Testis (tissue), 3 donors: ENCODE measurements around the gene NLRP3. TPM values are rescaled to one million over a fixed set of nuclear protein-coding genes. Genes with fewer than 3 reads are reported as not detected.

Experiments used
- DNase-seq: peaks from one replicate; pipeline ENCODE4 v3.0.0-alpha.2; 2019
- H3K27ac ChIP-seq, 2 donors: fragments of 200-600 bp; sonication (generic); one replicate each; pipeline ENCODE4 v1.5.1; 2019
- H3K27me3 ChIP-seq: fragments of 200-600 bp; sonication (generic); one replicate; pipeline ENCODE4 v1.5.1; 2019
- H3K36me3 ChIP-seq: fragments of 200-600 bp; sonication (generic); one replicate; pipeline ENCODE4 v1.5.1; 2017; ENCODE audit warnings: low read depth; ENCODE audit errors: missing control alignments
- H3K4me1 ChIP-seq: fragments of 200-600 bp; sonication (generic); one replicate; pipeline ENCODE4 v1.5.1; 2019
- H3K4me3 ChIP-seq, 2 donors: fragments of 200-600 bp; sonication (generic); one replicate each; pipeline ENCODE4 v1.5.1; 2017 to 2019
- H3K9me3 ChIP-seq: fragments of 200-600 bp; sonication (generic); one replicate; pipeline ENCODE4 v1.5.1; 2017
- POLR2A ChIP-seq: fragments of 450-650 bp; IDR thresholded peaks from one replicate; pipeline ENCODE4 v1.6.1; 2017; ENCODE audit warnings: antibody characterized with exemption, mild to moderate bottlenecking, moderate library complexity
- WGBS, 2 donors: methylation state at CpG; one replicate each; pipeline ENCODE4 v1.1.5; 2018; 5-methylcytosine and 5-hydroxymethylcytosine counted together
- intact Hi-C: fragments of 100-400 bp; cut with DNase I; formaldehyde crosslinking; loops from one replicate; pipeline ENCODE4 v1.15.1; 2023; ENCODE audit warnings: low total_unique reads
- polyA plus RNA-seq: library from polyadenylated mRNA; stranded (reverse); fragments of 350-450 nt; fragmentation: Illumina TruSeq; extraction: RNeasy Lipid Tissue Mini Kit (QIAGEN cat#74804); gene quantifications from one replicate; pipeline ENCODE4 v1.2.3, GENCODE V29; 2014; ENCODE audit warnings: low read depth, low replicate concordance; ENCODE audit not compliant: insufficient read depth
- total RNA-seq, 2 donors: library from RNA; depleted of rRNA; stranded (reverse); fragments of >200 nt; gene quantifications; one replicate each; pipeline ENCODE4 v1.2.3, GENCODE V29; 2016
- TF ChIP-seq, protein P1 (sequence below), 3 experiments: fragments of 450-650 bp in 2 of 3; fragments of 200-600 bp in 1 of 3; sonication (generic) in 1 of 3; IDR thresholded peaks; one replicate each; pipeline ENCODE4 v1.5.1; 2016 to 2019; ENCODE audit warnings: antibody characterized with exemption in 3 of 3, mild to moderate bottlenecking in 2 of 3, moderate library complexity in 1 of 3

Gene NLRP3
- total and polyA plus RNA-seq, 3 donors from 2014 or later: 0.31 to 1.4 (median 0.92) TPM

DNA sequence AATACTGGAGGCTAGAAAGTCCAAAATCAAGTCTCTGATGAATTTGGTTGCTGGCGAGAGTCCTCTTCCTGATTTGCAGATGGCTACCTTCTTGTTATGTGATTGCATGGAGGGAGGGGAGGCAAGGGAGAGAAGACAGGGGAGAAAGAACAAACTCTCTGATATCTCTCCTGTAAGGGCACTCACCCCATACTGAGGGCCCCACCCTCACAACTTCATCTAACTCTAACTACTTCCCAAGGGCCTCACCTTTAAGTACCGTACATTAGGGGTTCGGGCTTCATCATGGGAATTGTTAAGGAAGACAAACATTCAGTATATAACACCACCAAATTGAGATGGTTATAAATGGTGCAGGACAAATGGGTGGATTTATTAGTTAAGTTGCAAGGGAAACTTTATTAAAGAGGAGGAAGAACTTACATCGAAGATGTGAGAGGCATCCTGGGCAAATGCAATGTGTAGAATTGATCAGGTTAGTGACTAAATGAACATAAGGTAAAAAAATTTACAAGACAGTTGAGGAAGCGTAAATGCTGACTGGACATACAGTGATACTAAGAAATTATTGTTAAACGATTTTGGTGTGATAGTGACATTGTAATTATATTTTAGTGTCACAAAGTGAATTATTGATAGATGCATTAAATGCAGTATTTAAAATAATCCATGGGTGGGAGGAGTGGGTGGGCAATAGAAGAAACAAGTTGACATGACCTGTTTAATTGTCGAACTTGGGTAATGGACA is 31.4 kb downstream of the NLRP3 start:
- Histone ChIP-seq H3K36me3 (no peaks in the 10 kb centered on the region), H3K9me3 (no peaks in the 10 kb centered on the region), H3K27me3 (no peaks in the 10 kb centered on the region), H3K4me3 (peak overlapping the region; percentile 45 to 54), H3K27ac (no peak overlapping the region), H3K4me1 (no peaks in the 10 kb centered on the region)
- TF ChIP-seq POLR2A: no peak
- TF ChIP-seq, protein P1, sequence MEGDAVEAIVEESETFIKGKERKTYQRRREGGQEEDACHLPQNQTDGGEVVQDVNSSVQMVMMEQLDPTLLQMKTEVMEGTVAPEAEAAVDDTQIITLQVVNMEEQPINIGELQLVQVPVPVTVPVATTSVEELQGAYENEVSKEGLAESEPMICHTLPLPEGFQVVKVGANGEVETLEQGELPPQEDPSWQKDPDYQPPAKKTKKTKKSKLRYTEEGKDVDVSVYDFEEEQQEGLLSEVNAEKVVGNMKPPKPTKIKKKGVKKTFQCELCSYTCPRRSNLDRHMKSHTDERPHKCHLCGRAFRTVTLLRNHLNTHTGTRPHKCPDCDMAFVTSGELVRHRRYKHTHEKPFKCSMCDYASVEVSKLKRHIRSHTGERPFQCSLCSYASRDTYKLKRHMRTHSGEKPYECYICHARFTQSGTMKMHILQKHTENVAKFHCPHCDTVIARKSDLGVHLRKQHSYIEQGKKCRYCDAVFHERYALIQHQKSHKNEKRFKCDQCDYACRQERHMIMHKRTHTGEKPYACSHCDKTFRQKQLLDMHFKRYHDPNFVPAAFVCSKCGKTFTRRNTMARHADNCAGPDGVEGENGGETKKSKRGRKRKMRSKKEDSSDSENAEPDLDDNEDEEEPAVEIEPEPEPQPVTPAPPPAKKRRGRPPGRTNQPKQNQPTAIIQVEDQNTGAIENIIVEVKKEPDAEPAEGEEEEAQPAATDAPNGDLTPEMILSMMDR (IDR thresholded peaks at IDR 0.05): no peak
- DNase-seq: no peak
- 72 to 74% methylated on average over 7 of the region's 7 CpGs for WGBS, 2 donors
- intact Hi-C loops: no loop called here

DNA sequence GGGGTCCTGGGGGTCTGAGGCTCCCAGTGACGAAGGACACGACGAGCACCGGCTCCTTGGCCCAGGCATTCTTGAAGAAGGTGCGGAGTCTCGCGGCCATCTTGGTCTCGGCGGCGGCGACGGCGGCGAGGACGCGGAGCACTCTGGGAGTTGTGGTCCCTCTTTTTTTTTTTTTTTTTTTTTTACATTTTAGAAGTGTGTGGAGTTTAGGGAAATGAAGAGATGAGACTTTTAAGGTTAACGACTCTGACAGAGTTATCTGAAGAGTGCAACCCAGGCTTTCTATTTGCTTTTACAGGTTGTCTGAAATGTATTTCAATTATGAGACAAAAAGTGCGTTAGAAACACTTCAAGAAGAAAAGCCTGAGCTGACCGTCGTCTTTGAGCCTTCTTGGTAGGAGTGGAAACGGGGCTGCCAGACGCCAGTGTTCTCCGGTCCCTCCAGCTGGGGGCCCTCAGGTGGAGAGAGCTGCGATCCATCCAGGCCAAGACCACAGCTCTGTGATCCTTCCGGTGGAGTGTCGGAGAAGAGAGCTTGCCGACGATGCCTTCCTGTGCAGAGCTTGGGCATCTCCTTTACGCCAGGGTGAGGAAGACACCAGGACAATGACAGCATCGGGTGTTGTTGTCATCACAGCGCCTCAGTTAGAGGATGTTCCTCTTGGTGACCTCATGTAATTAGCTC is 32.3 kb downstream of the NLRP3 start:
- peak; percentile 79 for DNase-seq
- no peaks in the 10 kb centered on the region for H3K27me3 ChIP-seq
- intact Hi-C loops: no loop called here
- H3K4me1 ChIP-seq: no peaks in the 10 kb centered on the region
- TF ChIP-seq POLR2A: no peak
- TF ChIP-seq, protein P1 (IDR thresholded peaks at IDR 0.05): no peak
- H3K27ac ChIP-seq: peak overlapping the region; percentile 45 to 77
- no peaks in the 10 kb centered on the region for H3K9me3 ChIP-seq
- H3K36me3 ChIP-seq: no peaks in the 10 kb centered on the region
- 4 to 5% methylated on average over 31 of the region's 31 CpGs for WGBS, 2 donors
- peak overlapping the region; percentile 45 to 54 for H3K4me3 ChIP-seq

- no peaks in the 10 kb centered on the region for H3K36me3 ChIP-seq
- WGBS, 2 donors: 82 to 89% methylated on average over 14 to 23 of the region's 23 CpGs
- H3K27me3 ChIP-seq: no peaks in the 10 kb centered on the region
- no peak overlapping the region for H3K27ac ChIP-seq
- DNase-seq: no peak
- H3K9me3 ChIP-seq: no peaks in the 10 kb centered on the region
- TF ChIP-seq, protein P1 (IDR thresholded peaks at IDR 0.05): no peak
- no peak for TF ChIP-seq POLR2A
- no peaks in the 10 kb centered on the region for H3K4me1 ChIP-seq
- H3K4me3 ChIP-seq: no peak overlapping the region
- intact Hi-C loops: no loop called here
Measured at GRCh38 chr1:247451388-247452010, 35.5 kb downstream of the NLRP3 start.

GRCh38 chr1:247452447-247453039 is 36.6 kb downstream of the NLRP3 start:
- no peaks in the 10 kb centered on the region for H3K9me3 ChIP-seq
- no peak for DNase-seq
- no peak for TF ChIP-seq POLR2A
- TF ChIP-seq, protein P1 (IDR thresholded peaks at IDR 0.05): no peak
- H3K4me1 ChIP-seq: no peaks in the 10 kb centered on the region
- H3K4me3 ChIP-seq: no peak overlapping the region
- 66 to 79% methylated on average over 12 of the region's 12 CpGs for WGBS, 2 donors
- no peak overlapping the region for H3K27ac ChIP-seq
- intact Hi-C loops: no loop called here
- no peaks in the 10 kb centered on the region for H3K36me3 ChIP-seq
- no peaks in the 10 kb centered on the region for H3K27me3 ChIP-seq
